HepG2 (cell line): Measurements from ENCODE around the gene FERMT2.

Experiments used
- SMARCC2 ChIP-seq: fragments of 450-650 bp; IDR thresholded peaks from 2 replicates; pipeline ENCODE4 v1.6.1; 2017; ENCODE audit warnings: antibody characterized with exemption, mild to moderate bottlenecking
- SP4 ChIP-seq: sonication (generic); formaldehyde crosslinking; IDR thresholded peaks from 2 replicates; pipeline ENCODE4 v1.8.1; 2023; ENCODE audit warnings: mild to moderate bottlenecking, missing genetic modification reagents
- SUZ12 ChIP-seq: fragments of 150-350 bp; IDR thresholded peaks from 2 replicates; pipeline ENCODE4 v1.6.1; 2014; ENCODE audit warnings: low read depth, low read length
- TBP ChIP-seq: sonication (generic); formaldehyde crosslinking; IDR thresholded peaks from 2 replicates; pipeline ENCODE4 v1.5.0; 2020; ENCODE audit warnings: missing genetic modification reagents
- ZEB1 ChIP-seq: IDR thresholded peaks from 2 replicates; pipeline ENCODE4 v1.6.1; 2012; ENCODE audit warnings: mild to moderate bottlenecking, low read depth, inconsistent platforms; ENCODE audit not compliant: insufficient replicate concordance
- ZNF335 ChIP-seq: sonication (generic); formaldehyde crosslinking; IDR thresholded peaks from 2 replicates; pipeline ENCODE4 v1.4.0; 2020; ENCODE audit warnings: missing genetic modification reagents
- ZNF878 ChIP-seq: sonication (generic); formaldehyde crosslinking; IDR thresholded peaks from 2 replicates; pipeline ENCODE4 v1.8.1; 2023; ENCODE audit warnings: mild to moderate bottlenecking, missing genetic modification reagents, moderate library complexity
- TF ChIP-seq, protein P1 (sequence below): sonication (generic); formaldehyde crosslinking; IDR thresholded peaks from 2 replicates; pipeline ENCODE4 v1.4.0; 2020; ENCODE audit warnings: missing genetic modification reagents
- TF ChIP-seq, protein P2 (sequence below): sonication (generic); formaldehyde crosslinking; conservative IDR thresholded peaks from 2 replicates; pipeline ENCODE4 v1.8.1; 2023; ENCODE audit warnings: missing genetic modification reagents

DNA sequence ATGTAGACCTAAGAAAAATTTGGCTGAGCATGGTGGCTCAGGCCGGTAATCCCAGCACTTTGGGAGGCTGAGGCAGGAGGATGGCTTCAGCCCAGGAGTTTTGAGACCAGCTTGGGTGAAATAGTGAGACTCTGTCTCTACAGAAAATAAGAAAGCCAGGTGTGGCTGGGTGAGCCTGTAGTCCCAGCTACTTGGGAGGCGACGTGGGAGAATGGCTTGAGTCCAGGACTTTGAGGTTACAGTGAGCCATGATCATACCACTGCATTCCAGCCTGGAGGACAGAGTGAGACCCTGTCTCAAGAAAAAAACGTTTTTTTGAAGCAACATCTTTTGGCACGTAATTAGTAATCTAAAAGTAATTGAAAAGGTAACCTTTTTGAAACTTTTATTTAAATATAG, 70.9 kb downstream of the FERMT2 start:
- TF ChIP-seq, protein P1, sequence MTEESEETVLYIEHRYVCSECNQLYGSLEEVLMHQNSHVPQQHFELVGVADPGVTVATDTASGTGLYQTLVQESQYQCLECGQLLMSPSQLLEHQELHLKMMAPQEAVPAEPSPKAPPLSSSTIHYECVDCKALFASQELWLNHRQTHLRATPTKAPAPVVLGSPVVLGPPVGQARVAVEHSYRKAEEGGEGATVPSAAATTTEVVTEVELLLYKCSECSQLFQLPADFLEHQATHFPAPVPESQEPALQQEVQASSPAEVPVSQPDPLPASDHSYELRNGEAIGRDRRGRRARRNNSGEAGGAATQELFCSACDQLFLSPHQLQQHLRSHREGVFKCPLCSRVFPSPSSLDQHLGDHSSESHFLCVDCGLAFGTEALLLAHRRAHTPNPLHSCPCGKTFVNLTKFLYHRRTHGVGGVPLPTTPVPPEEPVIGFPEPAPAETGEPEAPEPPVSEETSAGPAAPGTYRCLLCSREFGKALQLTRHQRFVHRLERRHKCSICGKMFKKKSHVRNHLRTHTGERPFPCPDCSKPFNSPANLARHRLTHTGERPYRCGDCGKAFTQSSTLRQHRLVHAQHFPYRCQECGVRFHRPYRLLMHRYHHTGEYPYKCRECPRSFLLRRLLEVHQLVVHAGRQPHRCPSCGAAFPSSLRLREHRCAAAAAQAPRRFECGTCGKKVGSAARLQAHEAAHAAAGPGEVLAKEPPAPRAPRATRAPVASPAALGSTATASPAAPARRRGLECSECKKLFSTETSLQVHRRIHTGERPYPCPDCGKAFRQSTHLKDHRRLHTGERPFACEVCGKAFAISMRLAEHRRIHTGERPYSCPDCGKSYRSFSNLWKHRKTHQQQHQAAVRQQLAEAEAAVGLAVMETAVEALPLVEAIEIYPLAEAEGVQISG (CRISPR knock-in tag): no peak
- TF ChIP-seq SP4 (CRISPR knock-in tag) (no peak), ZNF335 (CRISPR knock-in tag) (no peak), SMARCC2 (no peak), SUZ12 (no peak), ZEB1 (no peak), TBP (CRISPR knock-in tag) (no peak), ZNF878 (CRISPR knock-in tag) (no peak)
- TF ChIP-seq, protein P2, sequence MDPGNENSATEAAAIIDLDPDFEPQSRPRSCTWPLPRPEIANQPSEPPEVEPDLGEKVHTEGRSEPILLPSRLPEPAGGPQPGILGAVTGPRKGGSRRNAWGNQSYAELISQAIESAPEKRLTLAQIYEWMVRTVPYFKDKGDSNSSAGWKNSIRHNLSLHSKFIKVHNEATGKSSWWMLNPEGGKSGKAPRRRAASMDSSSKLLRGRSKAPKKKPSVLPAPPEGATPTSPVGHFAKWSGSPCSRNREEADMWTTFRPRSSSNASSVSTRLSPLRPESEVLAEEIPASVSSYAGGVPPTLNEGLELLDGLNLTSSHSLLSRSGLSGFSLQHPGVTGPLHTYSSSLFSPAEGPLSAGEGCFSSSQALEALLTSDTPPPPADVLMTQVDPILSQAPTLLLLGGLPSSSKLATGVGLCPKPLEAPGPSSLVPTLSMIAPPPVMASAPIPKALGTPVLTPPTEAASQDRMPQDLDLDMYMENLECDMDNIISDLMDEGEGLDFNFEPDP (CRISPR knock-in tag): no peak
